NCI-H226 (cell line): ENCODE data around the gene FNBP1.

Source experiments
- DNase-seq: peaks from one replicate; pipeline ENCODE4 v3.0.0-alpha.2; 2015

Gene FNBP1

GRCh38 chr9:130042885-130043653, at the start of gene FNBP1:
Gene FNBP1 (minus strand): TSS chr9:130043189. CDS start chr9:130042975, 214 bp downstream.
- peak; percentile 61 for DNase-seq

GRCh38 chr9:130090915-130091314, 47.9 kb upstream of the FNBP1 start:
- no peak for DNase-seq

GRCh38 chr9:130089141-130089540, 46.2 kb upstream of the FNBP1 start:
- DNase-seq = no peak

GRCh38 chr9:130088051-130088450, 45.1 kb upstream of the FNBP1 start:
- DNase-seq = no peak

- DNase-seq = no peak
Measured at GRCh38 chr9:130084337-130084736, 41.3 kb upstream of the FNBP1 start.

- DNase-seq = no peak
Measured at GRCh38 chr9:130078547-130078946, 35.6 kb upstream of the FNBP1 start.

GRCh38 chr9:130073373-130073772, 30.4 kb upstream of the FNBP1 start:
- DNase-seq = no peak

GRCh38 chr9:130072515-130073235, 29.7 kb upstream of the FNBP1 start:
- DNase-seq = no peak

GRCh38 chr9:130069048-130069447, 26.1 kb upstream of the FNBP1 start:
- no peak for DNase-seq

GRCh38 chr9:130064621-130065020, 21.6 kb upstream of the FNBP1 start:
- DNase-seq = no peak

GRCh38 chr9:130062750-130063149, 19.8 kb upstream of the FNBP1 start:
- no peak for DNase-seq

- no peak for DNase-seq
Measured at GRCh38 chr9:130060296-130060695, 17.3 kb upstream of the FNBP1 start.

- DNase-seq = no peak
Measured at GRCh38 chr9:130058887-130059286, 15.9 kb upstream of the FNBP1 start.

GRCh38 chr9:130058154-130058553, 15.2 kb upstream of the FNBP1 start:
- no peak for DNase-seq

- DNase-seq = no peak
Measured at GRCh38 chr9:130054820-130055219, 11.8 kb upstream of the FNBP1 start.

- DNase-seq = no peak
Measured at GRCh38 chr9:130054325-130054786, 11.4 kb upstream of the FNBP1 start.

- DNase-seq = peak; percentile 66
Measured at GRCh38 chr9:130053504-130054324, 10.7 kb upstream of the FNBP1 start, which contains the start of gene GPR107. Gene GPR107 (plus strand): TSS chr9:130053906. CDS start chr9:130053933, 27 bp downstream.

GRCh38 chr9:130053109-130053503, 10.1 kb upstream of the FNBP1 start:
- no peak for DNase-seq

GRCh38 chr9:130051855-130052254, 8.9 kb upstream of the FNBP1 start:
- no peak for DNase-seq

GRCh38 chr9:130050462-130050861, 7.5 kb upstream of the FNBP1 start:
- DNase-seq = no peak

- DNase-seq = no peak
Measured at GRCh38 chr9:130049431-130050210, 6.6 kb upstream of the FNBP1 start.

- DNase-seq = no peak
Measured at GRCh38 chr9:130045725-130046450, 2.9 kb upstream of the FNBP1 start.
